PC-9 (cell line): Measurements from ENCODE around the gene ACAD8. TPM values are rescaled to one million over a fixed set of nuclear protein-coding genes. Genes with fewer than 3 reads are reported as not detected.

Source experiments
- BruUV-seq: library from RNA; stranded (reverse); fragments of 400-500 nt; replicated peaks from 2 replicates; lab custom pipeline; 2021; lab: Mats Ljungman, UMichigan
- CTCF ChIA-PET: fragments of 300-600 bp; sonication (Branson Sonifier 250); formaldehyde crosslinking; loops from one replicate; lab custom pipeline; 2022; ENCODE audit warnings: antibody characterized with exemption; lab: Charles Lee
- POLR2A ChIA-PET: fragments of 300-600 bp; sonication (Branson Sonifier 250); formaldehyde crosslinking; loops from one replicate; lab custom pipeline; 2022; ENCODE audit warnings: antibody characterized with exemption; ENCODE audit not compliant: unreplicated experiment; lab: Charles Lee
- DNase-seq, 2 experiments: peaks; one replicate each; pipeline versions ENCODE4 v3.0.0 to v3.0.0-alpha.2; 2015 to 2022; ENCODE audit warnings: mixed read lengths in 1 of 2
- H2AFZ ChIP-seq: fragments of 200-600 bp; sonication (generic); 2 replicates; pipeline ENCODE4 v1.8.1; 2017; ENCODE audit warnings: antibody characterized with exemption
- H3F3A ChIP-seq: fragments of 200-600 bp; sonication (generic); 2 replicates; pipeline ENCODE4 v1.8.1; 2017; ENCODE audit warnings: antibody characterized with exemption, mild to moderate bottlenecking, low read depth; ENCODE audit not compliant: insufficient read depth
- H3K27ac ChIP-seq: fragments of 200-600 bp; sonication (generic); 2 replicates; pipeline ENCODE4 v1.6.1; 2016; ENCODE audit warnings: mixed run types
- H3K27me3 ChIP-seq: fragments of 200-600 bp; sonication (generic); 2 replicates; pipeline ENCODE4 v1.6.1; 2016; ENCODE audit warnings: low read depth, mixed run types; ENCODE audit not compliant: insufficient read depth
- H3K36me3 ChIP-seq: fragments of 200-600 bp; sonication (generic); 2 replicates; pipeline ENCODE4 v1.6.1; 2016; ENCODE audit warnings: low read depth, mixed run types
- H3K4me1 ChIP-seq: fragments of 200-600 bp; sonication (generic); replicated peaks from 2 replicates; pipeline ENCODE4 v1.6.1; 2016; ENCODE audit warnings: mixed run types; ENCODE audit not compliant: insufficient read depth
- H3K4me2 ChIP-seq: fragments of 200-600 bp; sonication (generic); 2 replicates; pipeline ENCODE4 v1.6.1; 2017; ENCODE audit warnings: mixed run types
- H3K4me3 ChIP-seq: fragments of 200-600 bp; sonication (generic); 2 replicates; pipeline ENCODE4 v1.6.1; 2016; ENCODE audit warnings: mixed run types
- H3K79me2 ChIP-seq: fragments of 200-600 bp; sonication (generic); 2 replicates; pipeline ENCODE4 v1.6.1; 2017; ENCODE audit warnings: low read depth, mixed run types
- H3K9me2 ChIP-seq: fragments of 200-600 bp; sonication (generic); 2 replicates; pipeline ENCODE4 v1.8.1; 2017; ENCODE audit warnings: mild to moderate bottlenecking; ENCODE audit not compliant: insufficient read depth
- H3K9me3 ChIP-seq: fragments of 200-600 bp; sonication (generic); 2 replicates; pipeline ENCODE4 v1.8.1; 2016; ENCODE audit warnings: low read depth; ENCODE audit not compliant: insufficient read depth
- H4K20me1 ChIP-seq: fragments of 200-600 bp; sonication (generic); 2 replicates; pipeline ENCODE4 v1.8.1; 2017; ENCODE audit not compliant: insufficient read depth
- EZH2 ChIP-seq: fragments of 200-600 bp; sonication (generic); IDR thresholded peaks from 2 replicates; pipeline ENCODE4 v1.8.0; 2017; ENCODE audit warnings: antibody characterized with exemption, low read depth
- intact Hi-C: fragments of 100-400 bp; cut with micrococcal nuclease; formaldehyde crosslinking; loops from one replicate; pipeline ENCODE4 v1.10.0; 2022; ENCODE audit not compliant: unreplicated experiment
- total RNA-seq: library from RNA; stranded (reverse); gene quantifications from 2 replicates; pipeline ENCODE4 v1.2.3, GENCODE V29; 2021
- TF ChIP-seq, protein P1 (sequence below): fragments of 200-600 bp; sonication (generic); conservative IDR thresholded peaks from 2 replicates; pipeline ENCODE4 v1.6.1; 2017; ENCODE audit warnings: mixed run types, antibody characterized with exemption, mild to moderate bottlenecking, moderate library complexity

The ACAD8 gene
- total RNA-seq, 1 experiment from 2014 or later, result 16.1 TPM

DNA sequence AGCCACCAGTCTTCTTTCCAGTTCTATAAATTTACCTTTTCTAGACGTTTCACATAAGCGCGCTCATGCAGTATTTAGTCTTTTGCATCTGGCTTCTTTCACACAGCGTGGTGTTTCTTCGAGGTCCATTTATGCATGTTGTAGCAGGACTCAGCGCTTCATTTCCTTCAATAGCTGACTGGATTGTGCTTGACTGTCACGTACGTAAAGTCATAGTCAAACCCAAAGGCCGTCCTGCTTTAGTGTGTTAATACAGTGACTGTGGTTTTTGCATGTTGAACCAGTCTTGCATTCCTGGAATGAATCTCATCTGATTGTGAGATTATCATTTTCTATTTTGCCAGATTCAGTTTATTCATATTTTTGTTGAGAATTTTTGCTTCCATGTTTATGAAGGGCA lies 41.3 kb downstream of the ACAD8 start:
- intact Hi-C loops, result no loop called here
- CTCF ChIA-PET, result no interaction called here

DNA sequence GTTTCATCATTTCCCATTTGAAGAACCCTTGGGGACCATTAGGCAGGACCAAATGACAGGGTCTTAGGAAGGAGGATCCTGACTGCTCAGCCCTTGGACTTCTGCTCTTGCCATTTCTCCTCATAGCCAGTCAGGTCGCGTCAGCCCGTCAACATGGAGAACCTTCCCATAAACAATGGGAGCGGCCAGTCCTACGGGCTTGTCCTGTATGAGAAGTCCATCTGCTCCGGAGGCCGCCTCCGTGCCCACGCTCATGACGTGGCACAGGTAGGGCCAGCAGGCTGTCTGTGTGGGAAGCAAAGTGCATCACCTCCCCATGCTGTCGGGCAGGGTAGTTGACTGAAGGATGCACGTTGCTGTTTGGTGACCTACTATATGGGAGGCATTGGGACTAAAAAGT lies 58.9 kb downstream of the ACAD8 start:
- H3K4me1 ChIP-seq, result no peaks in the 10 kb centered on the region

More for the DNA sequence above, 41.3 kb downstream of the ACAD8 start:
- no TSS peak for BruUV-seq
- H3K27ac ChIP-seq, result no peak overlapping the region
- POLR2A ChIA-PET, result no interaction called here
- DNase-seq, result no peak
- H3K4me1 ChIP-seq, result no peaks in the 10 kb centered on the region
- no peak overlapping the region for H2AFZ ChIP-seq
- H3K9me3 ChIP-seq, result no peaks in the 10 kb centered on the region
- TF ChIP-seq, protein P1, sequence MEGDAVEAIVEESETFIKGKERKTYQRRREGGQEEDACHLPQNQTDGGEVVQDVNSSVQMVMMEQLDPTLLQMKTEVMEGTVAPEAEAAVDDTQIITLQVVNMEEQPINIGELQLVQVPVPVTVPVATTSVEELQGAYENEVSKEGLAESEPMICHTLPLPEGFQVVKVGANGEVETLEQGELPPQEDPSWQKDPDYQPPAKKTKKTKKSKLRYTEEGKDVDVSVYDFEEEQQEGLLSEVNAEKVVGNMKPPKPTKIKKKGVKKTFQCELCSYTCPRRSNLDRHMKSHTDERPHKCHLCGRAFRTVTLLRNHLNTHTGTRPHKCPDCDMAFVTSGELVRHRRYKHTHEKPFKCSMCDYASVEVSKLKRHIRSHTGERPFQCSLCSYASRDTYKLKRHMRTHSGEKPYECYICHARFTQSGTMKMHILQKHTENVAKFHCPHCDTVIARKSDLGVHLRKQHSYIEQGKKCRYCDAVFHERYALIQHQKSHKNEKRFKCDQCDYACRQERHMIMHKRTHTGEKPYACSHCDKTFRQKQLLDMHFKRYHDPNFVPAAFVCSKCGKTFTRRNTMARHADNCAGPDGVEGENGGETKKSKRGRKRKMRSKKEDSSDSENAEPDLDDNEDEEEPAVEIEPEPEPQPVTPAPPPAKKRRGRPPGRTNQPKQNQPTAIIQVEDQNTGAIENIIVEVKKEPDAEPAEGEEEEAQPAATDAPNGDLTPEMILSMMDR, result no peak
- TF ChIP-seq EZH2, result no peak
- no peaks in the 10 kb centered on the region for H3K36me3 ChIP-seq
- H3K9me2 ChIP-seq, result no peaks in the 10 kb centered on the region
- H4K20me1 ChIP-seq, result no peaks in the 10 kb centered on the region
- no peaks in the 10 kb centered on the region for H3F3A ChIP-seq
- no peak overlapping the region for H3K4me3 ChIP-seq
- no peak overlapping the region for H3K4me2 ChIP-seq
- no peaks in the 10 kb centered on the region for H3K79me2 ChIP-seq
- no peaks in the 10 kb centered on the region for H3K27me3 ChIP-seq

DNA sequence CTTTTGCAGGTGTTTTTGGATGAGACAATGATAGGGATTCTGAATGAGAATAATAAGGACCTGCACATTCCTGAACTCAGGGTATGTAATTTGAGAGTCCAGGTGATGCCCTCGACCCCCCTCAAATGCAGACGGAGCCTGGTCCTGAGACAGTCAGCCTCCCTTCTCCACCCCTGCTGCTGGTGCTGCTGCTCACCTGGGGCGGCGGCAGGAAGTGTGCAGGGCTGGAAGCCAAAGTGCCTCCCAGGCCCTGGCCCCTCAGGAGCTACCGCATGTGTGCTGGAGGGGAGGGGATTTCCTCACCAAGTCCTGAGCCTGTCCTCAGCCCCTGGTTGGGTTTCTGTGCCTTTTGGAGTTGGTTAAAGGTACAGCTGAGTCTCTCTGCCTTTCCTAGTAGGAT lies 59.4 kb downstream of the ACAD8 start:
- H3K36me3 ChIP-seq, result no peaks in the 10 kb centered on the region
- peaks cover 38% of the 10 kb centered on the region for H3K27me3 ChIP-seq
- no peaks in the 10 kb centered on the region for H3K9me2 ChIP-seq
- POLR2A ChIA-PET, result no interaction called here
- H3K79me2 ChIP-seq, result no peaks in the 10 kb centered on the region
- H3K27ac ChIP-seq, result no peak overlapping the region
- H2AFZ ChIP-seq, result no peak overlapping the region
- H3F3A ChIP-seq, result no peaks in the 10 kb centered on the region; the same call in 1 of the 2 replicates
- H3K4me3 ChIP-seq, result no peak overlapping the region
- no peak for TF ChIP-seq EZH2
- TF ChIP-seq, protein P1, result no peak
- peaks cover 6% of the 10 kb centered on the region; the same call in 1 of the 2 replicates for H3K9me3 ChIP-seq
- BruUV-seq, result no TSS peak
- DNase-seq, result no peak
- CTCF ChIA-PET, result no interaction called here
- no peaks in the 10 kb centered on the region for H4K20me1 ChIP-seq
- H3K4me1 ChIP-seq, result no peaks in the 10 kb centered on the region
- H3K4me2 ChIP-seq, result no peak overlapping the region
- intact Hi-C loops, result no loop called here

More for the DNA sequence above, 58.9 kb downstream of the ACAD8 start:
- H3K27me3 ChIP-seq, result peaks cover 41% of the 10 kb centered on the region
- TF ChIP-seq, protein P1, result no peak
- no peak for TF ChIP-seq EZH2
- H3K9me2 ChIP-seq, result no peaks in the 10 kb centered on the region
- no peak overlapping the region for H3K27ac ChIP-seq
- POLR2A ChIA-PET, result no interaction called here
- H2AFZ ChIP-seq, result no peak overlapping the region
- H3K9me3 ChIP-seq, result peaks cover 3% of the 10 kb centered on the region; the same call in 1 of the 2 replicates
- CTCF ChIA-PET, result no interaction called here
- no peaks in the 10 kb centered on the region for H3K79me2 ChIP-seq
- intact Hi-C loops, result no loop called here
- H3F3A ChIP-seq, result no peaks in the 10 kb centered on the region; the same call in 1 of the 2 replicates
- no peak overlapping the region for H3K4me2 ChIP-seq
- no peak overlapping the region for H3K4me3 ChIP-seq
- H3K36me3 ChIP-seq, result no peaks in the 10 kb centered on the region
- H4K20me1 ChIP-seq, result no peaks in the 10 kb centered on the region
- DNase-seq, result no peak
- no TSS peak for BruUV-seq
